ENCODE data around the gene ZNF507. TPM values are rescaled to one million over a fixed set of nuclear protein-coding genes. Genes with fewer than 3 reads are reported as not detected.

ZNF507 gene
- total and polyA plus RNA-seq, 2 experiments from 2014 or later, result 4.6 to 10.2 TPM

- no peak for TF ChIP-seq CTCF (IDR thresholded peaks at IDR 0.05; ENCODE audit: low read depth, low read length)
- DNase-seq (ENCODE audit: low read depth in 1 of 2, low spot score in 1 of 2), result peak; percentile 52 to 61
- Histone ChIP-seq H3K27ac (peak overlapping the region; percentile 97), H3K4me1 (ENCODE audit: low read depth) (peaks cover 19% of the 10 kb centered on the region), H3K36me3 (peaks cover under 1% of the 10 kb centered on the region), H3K9me3 (ENCODE audit: low read depth) (no peaks in the 10 kb centered on the region), H3K4me3 (peak overlapping the region; percentile 62), H3K27me3 (no peaks in the 10 kb centered on the region)
Measured at GRCh38 chr19:32404933-32405430, 59.6 kb downstream of the ZNF507 start.

- peak within 1 kb of the TSS; percentile 97 for H3K27ac ChIP-seq
- peak; percentile 96 for DNase-seq (ENCODE audit: low read depth in 1 of 2, low spot score in 1 of 2)
- H3K4me1 ChIP-seq (ENCODE audit: low read depth), result peaks cover 19% of the 10 kb centered on the region
- no peaks in the 10 kb centered on the region for H3K27me3 ChIP-seq
- H3K36me3 ChIP-seq, result peaks cover 6% of the 10 kb centered on the region
- H3K4me3 ChIP-seq, result peak within 1 kb of the TSS; percentile 62
- H3K9me3 ChIP-seq (ENCODE audit: low read depth), result no peaks in the 10 kb centered on the region
- TF ChIP-seq CTCF (IDR thresholded peaks at IDR 0.05; ENCODE audit: low read depth, low read length), result no peak
Measured at GRCh38 chr19:32405431-32406160, 60.2 kb downstream of the ZNF507 start, which contains the start of gene DPY19L3. Gene DPY19L3, plus strand, starts transcription at chr19:32405770. Its CDS starts 2,484 bp downstream, at chr19:32408254.

GRCh38 chr19:32406161-32407003 lies 61.0 kb downstream of the ZNF507 start:
- TF ChIP-seq CTCF (IDR thresholded peaks at IDR 0.05; ENCODE audit: low read depth, low read length), result no peak
- no peak for DNase-seq (ENCODE audit: low read depth in 1 of 2, low spot score in 1 of 2)
- H3K27ac ChIP-seq, result peak overlapping the region; percentile 97

GRCh38 chr19:32407004-32407992 lies 61.9 kb downstream of the ZNF507 start:
- no peak for TF ChIP-seq CTCF (IDR thresholded peaks at IDR 0.05; ENCODE audit: low read depth, low read length)
- Histone ChIP-seq H3K9me3 (ENCODE audit: low read depth) (no peaks in the 10 kb centered on the region), H3K4me1 (ENCODE audit: low read depth) (peaks cover 19% of the 10 kb centered on the region), H3K4me3 (no peak overlapping the region), H3K27ac (no peak overlapping the region), H3K27me3 (no peaks in the 10 kb centered on the region), H3K36me3 (peaks cover 16% of the 10 kb centered on the region)
- peak in 1 of 2 donors; percentile 93 for DNase-seq (ENCODE audit: low read depth in 1 of 2, low spot score in 1 of 2)

More at GRCh38 chr19:32406161-32407003, 61.0 kb downstream of the ZNF507 start:
- Histone ChIP-seq H3K36me3 (peaks cover 8% of the 10 kb centered on the region), H3K27me3 (no peaks in the 10 kb centered on the region), H3K4me3 (peak overlapping the region; percentile 62), H3K4me1 (ENCODE audit: low read depth) (peaks cover 19% of the 10 kb centered on the region), H3K9me3 (ENCODE audit: low read depth) (no peaks in the 10 kb centered on the region)
